Measurements from ENCODE around the gene PLK3. TPM values are rescaled to one million over a fixed set of nuclear protein-coding genes. Genes with fewer than 3 reads are reported as not detected.

Gene PLK3
- total RNA-seq, 4 donors from 2014 or later = 7.0 to 15.0 (median 11.8) TPM

GRCh38 chr1:44788120-44788860 lies 11.9 kb upstream of the PLK3 start, which contains the start of gene BEST4:
Gene BEST4, minus strand, starts transcription at chr1:44788170. Its CDS starts 465 bp downstream, at chr1:44787705.
- no peak for TF ChIP-seq CTCF (IDR thresholded peaks at IDR 0.05; ENCODE audit: low read depth)

GRCh38 chr1:44790968-44791801 lies 9.0 kb upstream of the PLK3 start:
- no peak for TF ChIP-seq CTCF (IDR thresholded peaks at IDR 0.05; ENCODE audit: low read depth)

GRCh38 chr1:44792736-44793502 lies 7.3 kb upstream of the PLK3 start:
- TF ChIP-seq CTCF (IDR thresholded peaks at IDR 0.05; ENCODE audit: low read depth) = no peak

GRCh38 chr1:44798481-44799365 lies 1.5 kb upstream of the PLK3 start:
- TF ChIP-seq CTCF (IDR thresholded peaks at IDR 0.05; ENCODE audit: low read depth) = no peak

GRCh38 chr1:44801491-44802305 lies 1.5 kb downstream of the PLK3 start:
- no peak for TF ChIP-seq CTCF (IDR thresholded peaks at IDR 0.05; ENCODE audit: low read depth)
